Activated CD4-positive, alpha-beta T cell treated with anti-CD3 and anti-CD28 coated beads for 1 hour (primary cell): ENCODE results near the gene CLCA2.
"Not testable (repeated sequence)": the region's sequence is repeated elsewhere in the genome, so short reads cannot be mapped to it uniquely, and the experiment has no call there.

ENCODE experiments used
- DNase-seq: peaks from one replicate; pipeline ENCODE4 v3.0.0-alpha.2; 2020

Gene CLCA2

DNA sequence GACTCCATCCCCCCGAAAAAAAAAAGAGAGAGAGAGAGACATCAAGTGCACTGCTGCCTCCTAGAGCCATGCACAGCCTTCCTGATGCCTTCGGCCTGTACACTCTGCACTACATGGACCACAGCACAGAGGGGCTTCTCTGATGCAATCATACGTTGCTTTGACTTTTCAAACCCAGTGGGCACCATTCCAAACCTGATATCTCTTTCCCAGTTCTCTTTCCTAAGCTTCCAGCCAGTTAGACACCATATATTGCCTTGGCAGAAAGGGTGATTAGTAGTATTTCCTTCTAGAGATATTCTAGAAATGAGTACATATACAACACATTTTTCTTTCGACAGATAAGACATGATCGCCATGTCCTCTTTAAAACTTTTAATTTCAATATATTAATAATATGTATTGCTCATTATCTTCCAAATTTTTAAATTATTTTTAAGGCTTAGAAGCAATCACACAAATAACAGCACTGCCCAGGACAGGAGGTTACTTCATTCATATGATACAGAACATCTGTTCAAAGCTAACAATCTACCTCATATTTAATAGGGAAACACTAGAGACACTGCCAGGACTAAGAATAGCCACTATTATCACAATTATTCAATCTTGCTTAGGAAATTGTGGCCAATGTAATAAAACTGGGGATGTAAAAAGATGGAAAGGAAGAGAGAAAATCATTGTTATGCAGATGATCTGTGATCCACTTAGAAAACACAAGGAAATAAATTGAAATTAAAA, 54.6 kb downstream of the CLCA2 start:
- no peak for DNase-seq

DNA sequence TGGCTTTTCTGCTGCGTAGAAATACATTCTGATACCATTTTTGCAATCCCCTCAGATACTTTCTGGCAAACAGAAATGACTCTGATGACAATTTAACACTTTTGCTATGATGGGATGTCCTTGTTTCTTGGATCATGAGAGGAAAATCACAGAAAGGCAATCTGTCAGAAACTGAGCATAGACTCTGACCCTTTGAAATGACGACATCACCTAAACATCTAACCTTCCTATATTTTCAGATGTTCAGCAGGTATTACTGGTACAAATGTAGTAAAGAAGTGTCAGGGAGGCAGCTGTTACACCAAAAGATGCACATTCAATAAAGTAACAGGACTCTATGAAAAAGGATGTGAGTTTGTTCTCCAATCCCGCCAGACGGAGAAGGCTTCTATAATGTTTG, 58.0 kb downstream of the CLCA2 start:
- no peak for DNase-seq

DNA sequence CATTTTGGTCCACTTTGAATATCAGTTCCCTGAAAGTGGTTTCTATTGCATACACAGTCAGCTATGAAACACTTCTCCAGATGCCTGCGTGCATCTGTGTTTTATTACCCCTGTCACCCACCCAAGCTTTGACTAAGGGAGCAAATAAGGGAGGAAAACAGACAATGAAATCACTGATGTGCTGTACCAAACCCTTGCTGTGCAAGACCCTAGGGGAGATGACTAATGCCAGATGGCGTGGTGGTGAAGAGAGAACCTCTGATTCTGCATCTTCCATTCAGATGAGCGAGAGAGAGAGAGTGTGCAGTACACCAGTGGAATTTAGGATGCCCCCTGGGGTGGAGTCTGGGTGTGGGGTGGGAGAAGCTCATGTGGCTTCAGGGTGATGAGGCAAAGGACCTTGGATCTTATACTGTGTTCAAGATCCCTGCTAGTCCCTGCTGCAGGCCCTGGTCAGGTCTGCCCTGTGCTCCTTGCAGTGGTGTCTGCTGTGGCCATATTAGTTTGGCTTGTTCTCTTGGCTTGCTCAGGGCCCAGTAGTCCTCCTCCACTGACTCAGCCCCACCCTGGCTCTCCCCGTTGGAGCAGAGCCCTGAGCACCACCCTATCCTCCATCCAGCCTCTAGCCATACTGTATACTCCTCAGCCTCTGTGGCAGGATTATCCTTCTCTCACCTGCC, 63.3 kb downstream of the CLCA2 start:
- DNase-seq = no peak

DNA sequence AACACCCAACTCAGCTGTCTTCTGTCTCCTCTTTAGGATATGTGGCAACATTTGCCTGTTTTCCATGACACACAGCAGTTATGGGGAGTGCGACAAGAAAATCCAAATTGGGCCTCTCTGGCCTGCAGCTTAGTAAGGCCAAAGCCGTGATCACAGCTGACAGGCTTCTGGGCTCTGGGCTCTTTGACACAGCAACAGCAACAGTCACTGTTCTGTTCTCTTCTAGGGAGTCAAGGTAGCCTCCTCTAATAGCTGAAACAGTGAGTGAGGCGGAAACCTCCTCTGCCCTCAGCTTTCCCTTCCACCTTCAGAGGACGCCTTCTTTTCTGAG, 63.8 kb downstream of the CLCA2 start:
- DNase-seq = no peak

DNA sequence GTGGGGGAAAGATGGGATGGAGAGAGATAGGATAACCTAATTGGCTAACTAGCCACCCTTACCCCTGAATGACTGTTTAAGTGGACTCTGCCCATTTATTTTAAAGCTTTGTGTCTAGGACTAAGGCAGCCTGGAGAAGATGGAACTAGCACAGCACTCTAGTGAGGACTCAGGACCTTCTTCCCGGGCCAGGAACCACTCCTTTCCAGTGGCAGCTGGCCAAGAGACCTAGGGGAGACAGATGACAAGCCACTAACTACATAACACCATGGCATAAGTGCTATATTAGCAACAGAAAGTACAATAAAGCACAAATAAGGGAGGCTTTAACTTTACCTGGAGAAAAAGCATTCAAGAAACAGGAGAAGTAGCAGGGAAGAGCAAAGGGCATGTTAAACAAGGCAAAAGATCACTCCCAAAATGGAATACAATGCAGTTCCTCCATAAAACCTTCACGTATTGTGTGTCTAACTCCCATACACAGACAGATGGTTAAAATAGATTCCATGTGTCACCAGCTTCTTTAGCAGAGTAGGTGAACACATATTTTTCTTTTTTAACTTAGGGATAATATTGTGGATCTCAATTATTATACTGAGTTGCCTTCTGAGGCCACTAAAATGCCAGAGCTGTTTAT, 65.4 kb downstream of the CLCA2 start:
- no peak for DNase-seq

DNA sequence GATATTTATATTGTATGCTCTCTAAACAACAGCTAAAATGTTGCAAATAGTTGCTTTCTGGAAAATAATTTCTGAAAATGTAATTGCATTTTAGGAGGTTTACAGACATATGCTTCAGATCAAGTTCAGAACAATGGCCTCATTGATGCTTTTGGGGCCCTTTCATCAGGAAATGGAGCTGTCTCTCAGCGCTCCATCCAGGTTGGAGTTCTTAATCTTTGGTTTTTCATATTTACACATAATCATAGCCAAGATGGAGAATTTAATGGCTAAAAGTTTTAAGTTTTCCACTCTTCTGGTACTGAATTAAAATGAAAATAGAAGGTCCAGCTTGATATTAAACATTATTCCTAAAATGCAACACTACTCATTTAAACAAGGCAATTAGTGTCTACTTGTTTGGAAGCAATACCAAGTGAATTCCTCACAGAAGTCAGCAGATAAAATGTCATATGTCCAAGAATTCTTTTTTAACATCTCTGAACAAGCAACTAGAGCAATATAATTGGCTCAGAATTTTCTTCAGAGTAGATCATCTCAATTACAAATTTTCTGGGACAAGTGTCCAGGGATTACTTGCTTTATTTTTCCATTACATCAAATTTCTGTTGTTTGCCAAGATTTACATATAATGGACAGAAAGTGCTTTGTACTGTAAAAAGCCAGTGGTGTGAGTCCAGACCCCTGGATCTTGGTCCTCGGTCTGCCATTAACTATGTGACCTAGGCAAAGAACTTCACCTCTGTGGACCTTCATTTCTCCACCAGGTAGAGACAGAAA, 67.4 kb downstream of the CLCA2 start:
- no peak for DNase-seq

DNA sequence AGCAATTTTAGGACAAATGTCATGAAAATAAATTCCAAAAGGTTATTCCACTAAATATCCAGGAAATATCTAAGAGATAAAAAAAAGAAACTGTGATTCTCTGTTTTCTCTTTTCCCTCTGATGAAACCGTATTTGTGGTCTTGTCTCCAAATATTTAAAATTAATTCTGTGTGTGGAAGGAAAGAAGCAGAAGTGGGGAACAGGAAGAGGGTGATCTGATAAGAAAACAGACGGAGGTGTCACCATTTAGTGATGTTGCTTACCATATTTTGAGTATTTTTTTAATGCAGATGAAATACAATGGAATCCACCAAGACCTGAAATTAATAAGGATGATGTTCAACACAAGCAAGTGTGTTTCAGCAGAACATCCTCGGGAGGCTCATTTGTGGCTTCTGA, 74.3 kb downstream of the CLCA2 start:
- DNase-seq = no peak

DNA sequence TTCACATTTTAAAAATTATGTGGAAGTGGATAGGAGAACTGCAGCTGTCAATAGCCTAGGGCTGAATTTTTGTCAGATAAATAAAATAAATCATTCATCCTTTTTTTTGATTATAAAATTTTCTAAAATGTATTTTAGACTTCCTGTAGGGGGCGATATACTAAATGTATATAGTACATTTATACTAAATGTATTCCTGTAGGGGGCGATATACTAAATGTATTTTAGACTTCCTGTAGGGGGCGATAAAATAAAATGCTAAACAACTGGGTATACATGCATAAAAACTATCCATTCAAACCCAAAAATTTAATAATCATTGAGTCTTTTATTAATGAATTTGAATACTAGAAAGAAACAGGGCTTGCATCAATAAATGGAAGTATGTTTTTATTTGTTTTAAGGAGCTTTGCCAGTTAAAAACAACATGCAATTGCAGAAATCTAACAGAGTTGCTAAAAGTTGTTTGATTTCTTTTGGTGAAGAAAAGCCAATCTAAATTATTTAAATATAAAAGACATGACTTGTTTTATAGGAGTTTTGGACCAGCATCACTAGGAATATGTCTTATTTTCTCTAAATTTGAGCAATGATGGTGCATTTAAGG, 76.1 kb downstream of the CLCA2 start:
- DNase-seq = no peak

DNA sequence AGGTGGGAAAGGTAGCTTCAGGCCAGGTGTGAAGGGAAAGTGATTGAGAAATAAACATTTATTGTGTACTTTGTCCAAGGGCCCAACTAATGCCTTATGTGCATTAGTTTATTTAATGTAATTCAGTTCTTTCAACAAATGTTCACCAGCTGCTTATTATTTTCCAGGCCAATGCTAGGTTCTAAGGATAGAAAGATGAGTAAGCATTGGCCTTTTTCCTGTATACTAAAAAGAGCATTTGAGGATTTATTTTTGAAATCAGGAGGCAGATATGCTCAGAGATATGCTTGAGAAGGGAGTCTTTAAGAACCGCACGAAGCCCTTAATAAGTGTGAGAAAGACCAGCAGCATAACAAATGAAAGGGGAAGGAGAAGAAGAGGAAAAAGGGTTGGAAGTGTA, 76.7 kb downstream of the CLCA2 start:
- no peak for DNase-seq

DNA sequence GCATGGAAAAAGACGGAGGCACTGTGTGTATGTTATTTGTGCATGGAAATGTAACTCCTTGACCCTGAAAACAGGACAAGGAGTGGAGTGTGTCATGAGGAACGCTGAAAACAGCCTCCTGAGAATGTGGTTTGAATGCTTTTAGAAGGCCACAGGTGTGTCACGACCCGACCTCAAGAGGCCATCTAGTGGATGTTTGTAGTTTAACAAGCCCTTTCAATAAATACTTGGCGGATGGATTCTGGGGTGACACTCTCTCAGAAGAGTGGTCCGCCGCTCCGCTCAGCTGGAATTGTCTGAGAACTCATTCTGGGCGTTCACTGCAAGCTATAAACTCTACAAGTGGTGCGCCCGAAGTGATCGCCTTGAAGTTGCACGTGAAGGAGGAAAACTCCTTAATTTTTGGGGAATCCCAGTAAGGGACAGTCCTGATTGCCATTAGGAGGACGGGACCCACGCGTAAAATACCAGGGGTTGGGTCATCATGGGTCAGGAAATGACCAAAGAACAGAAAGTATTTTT, 78.2 kb downstream of the CLCA2 start:
- not testable (repeated sequence) for DNase-seq

DNA sequence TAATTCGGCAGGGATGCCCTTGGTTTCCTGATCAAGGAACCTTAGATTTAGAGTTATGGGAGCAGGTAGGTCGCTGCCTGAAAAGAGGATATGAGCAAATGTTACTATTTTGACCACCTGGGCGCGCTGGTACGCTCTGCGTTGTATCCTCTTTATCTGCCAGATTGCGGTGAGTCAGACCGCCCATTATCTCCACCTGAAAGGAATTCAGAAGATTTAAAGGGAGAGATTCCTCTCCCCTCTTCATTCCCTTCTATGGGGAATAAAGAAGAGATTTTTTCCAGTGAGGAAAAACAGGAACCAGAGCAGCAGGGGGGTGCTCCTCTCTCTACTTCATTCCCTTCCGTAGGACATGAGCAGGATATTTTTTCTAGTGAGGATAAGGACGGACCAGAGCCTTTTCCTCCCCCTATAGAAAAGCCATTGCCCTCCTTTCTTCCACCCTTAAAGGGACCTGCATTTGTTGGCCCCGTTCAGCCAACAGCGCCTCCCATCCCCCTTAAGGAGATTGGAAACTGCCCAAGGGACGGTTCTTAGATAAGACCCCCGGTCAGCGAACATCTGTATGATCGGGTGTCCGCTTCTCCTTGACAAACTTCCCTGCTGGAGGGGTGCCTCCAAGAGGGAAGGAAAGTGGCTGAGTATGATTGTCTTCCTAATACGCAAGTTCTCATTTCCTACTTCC, 78.9 kb downstream of the CLCA2 start:
- no peak for DNase-seq

DNA sequence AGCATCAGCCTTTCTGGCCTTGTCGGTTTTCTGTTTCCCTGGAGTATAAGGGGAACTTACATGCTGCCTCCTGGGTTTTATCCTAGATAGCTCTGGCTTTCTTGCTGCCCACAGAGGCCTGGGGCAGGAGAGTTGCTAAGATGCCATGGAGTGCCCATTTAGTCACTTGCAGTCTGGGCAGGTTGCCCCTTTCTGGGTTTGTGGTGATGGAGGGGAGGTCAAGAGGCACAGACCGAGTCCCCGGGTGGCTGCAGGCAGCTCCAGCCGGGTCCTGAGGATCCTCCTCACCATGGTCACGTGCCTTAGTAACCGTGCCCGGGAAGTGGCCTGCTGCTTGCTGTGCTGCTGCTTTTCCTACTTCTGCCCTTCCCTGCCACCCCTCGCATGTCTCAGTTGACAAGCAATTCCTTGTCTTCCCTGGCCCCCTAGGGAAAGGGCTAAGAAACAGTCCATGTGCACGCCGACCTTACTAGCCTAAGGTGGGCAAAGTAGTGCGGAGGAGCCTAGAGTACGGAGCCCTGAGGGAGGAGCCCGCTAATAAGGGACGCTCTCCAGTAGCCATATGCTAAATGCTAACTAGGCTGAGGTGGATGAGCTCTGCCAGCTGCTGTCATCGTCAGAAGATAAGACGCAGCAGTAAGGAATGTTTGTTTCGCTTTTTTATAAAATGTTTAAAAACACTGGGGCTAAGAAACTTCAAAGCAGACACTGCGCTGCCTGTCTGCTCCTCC, 79.6 kb downstream of the CLCA2 start:
- no peak for DNase-seq

DNA sequence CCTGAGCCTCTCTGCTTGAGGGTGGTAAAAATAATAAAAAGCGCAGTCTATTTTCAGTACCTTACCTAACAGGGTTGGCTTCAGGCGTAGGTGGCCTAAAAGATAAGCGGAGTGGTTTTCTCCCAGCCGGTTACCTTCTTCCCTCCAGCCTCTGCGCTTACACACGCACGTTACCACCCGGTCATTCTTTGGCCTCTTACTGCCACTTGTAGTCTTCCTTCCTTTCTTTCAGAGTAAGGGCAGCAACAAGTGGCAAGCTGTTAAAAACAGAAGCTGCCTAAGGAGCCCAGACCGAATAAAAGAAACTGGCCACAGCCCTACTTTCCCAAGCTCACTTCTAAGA, 80.1 kb downstream of the CLCA2 start:
- no peak for DNase-seq

DNA sequence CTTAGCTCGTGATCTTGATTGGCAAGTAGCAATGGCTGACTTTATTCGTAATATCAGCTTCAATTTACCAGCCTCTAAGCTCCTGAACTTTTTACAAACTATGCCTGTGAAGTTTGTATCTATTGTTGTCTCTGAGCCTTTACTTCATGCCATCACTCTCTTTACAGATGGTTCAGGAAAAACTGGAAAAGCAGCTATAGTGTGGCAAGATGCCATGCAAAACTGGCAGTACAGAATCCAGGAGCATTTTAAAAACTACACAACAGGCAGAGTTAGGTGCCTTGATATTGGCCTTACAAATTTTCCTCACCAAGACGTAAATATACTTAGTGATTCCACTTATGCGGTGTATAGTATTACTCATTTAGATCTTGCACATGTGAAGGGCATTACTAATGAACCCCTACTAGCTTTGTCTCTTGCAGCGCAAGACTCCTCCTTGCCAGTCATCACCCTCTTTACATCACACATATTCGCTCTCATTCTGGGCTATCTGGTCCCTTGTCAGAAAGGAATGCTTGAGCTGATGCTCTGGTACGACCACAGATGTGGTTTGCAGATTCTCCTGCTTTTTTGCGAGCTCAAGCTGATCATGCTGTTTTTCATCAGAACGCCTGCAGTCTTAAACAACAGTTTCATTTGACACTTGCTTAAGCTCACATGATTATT, 81.1 kb downstream of the CLCA2 start:
- no peak for DNase-seq

DNA sequence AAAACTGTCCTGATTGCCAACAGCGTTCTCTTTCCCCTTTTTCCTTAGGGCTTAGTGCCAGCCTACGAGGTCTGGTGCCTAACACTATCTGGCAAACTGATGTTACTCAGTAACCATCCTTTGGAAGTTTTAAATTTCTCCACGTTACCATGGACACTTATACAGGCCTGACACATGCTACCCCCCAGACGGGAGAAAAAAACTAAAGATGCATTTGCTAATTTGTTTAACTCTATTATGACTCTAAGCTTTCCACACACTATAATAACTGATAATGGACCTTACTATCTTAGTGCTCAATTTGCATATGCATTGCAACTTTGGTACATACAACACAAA, 81.6 kb downstream of the CLCA2 start:
- no peak for DNase-seq
